HepG2 (cell line): ENCODE data around the gene CSNK1G3. TPM values are rescaled to one million over a fixed set of nuclear protein-coding genes. Genes with fewer than 3 reads are reported as not detected.

Experiments used
- KDM1A ChIP-seq: IDR thresholded peaks from 2 replicates; pipeline ENCODE4 v1.6.1; 2016; ENCODE audit warnings: missing compliant biosample characterization
- MXD3 ChIP-seq: IDR thresholded peaks from 2 replicates; pipeline ENCODE4 v1.6.1; 2016; ENCODE audit warnings: mild to moderate bottlenecking, missing biosample characterization, missing genetic modification reagents
- NFE2L1 ChIP-seq: sonication (generic); formaldehyde crosslinking; IDR thresholded peaks from 2 replicates; pipeline ENCODE4 v1.4.0; 2020; ENCODE audit warnings: missing genetic modification reagents, mild to moderate bottlenecking, borderline replicate concordance
- PRDM15 ChIP-seq: sonication (generic); formaldehyde crosslinking; IDR thresholded peaks from 2 replicates; pipeline ENCODE4 v1.4.0; 2020; ENCODE audit warnings: missing genetic modification reagents
- RFX5 ChIP-seq: IDR thresholded peaks from 2 replicates; pipeline ENCODE4 v1.6.1; 2011; ENCODE audit warnings: low read depth, low read length, improper control_type of control experiment
- SOX13 ChIP-seq, 3 experiments: fragments of 450-650 bp in 1 of 3; sonication (generic) in 1 of 3; formaldehyde crosslinking in 1 of 3; IDR thresholded peaks in 2 of 3; conservative IDR thresholded peaks in 1 of 3; 2 replicates each; pipeline versions ENCODE4 v1.5.0 to v1.6.1; 2016 to 2020; ENCODE audit warnings: antibody characterized with exemption in 1 of 3, mild to moderate bottlenecking in 1 of 3, missing compliant biosample characterization in 1 of 3, missing genetic modification reagents in 1 of 3, moderate library complexity in 1 of 3
- SPEN ChIP-seq: sonication (generic); formaldehyde crosslinking; IDR thresholded peaks from 2 replicates; pipeline ENCODE4 v1.5.1; 2020; ENCODE audit warnings: low read depth, mild to moderate bottlenecking, missing genetic modification reagents
- TARDBP ChIP-seq: sonication (generic); formaldehyde crosslinking; IDR thresholded peaks from 2 replicates; pipeline ENCODE4 v1.8.0; 2022; ENCODE audit warnings: mild to moderate bottlenecking, missing genetic modification reagents
- UBTF ChIP-seq: sonication (generic); formaldehyde crosslinking; IDR thresholded peaks from 2 replicates; pipeline ENCODE4 v1.4.0; 2020; ENCODE audit warnings: mild to moderate bottlenecking, missing genetic modification reagents
- ZNF333 ChIP-seq: sonication (generic); formaldehyde crosslinking; IDR thresholded peaks from 2 replicates; pipeline ENCODE4 v1.4.0; 2020; ENCODE audit warnings: mild to moderate bottlenecking, missing genetic modification reagents, borderline replicate concordance
- ZNF557 ChIP-seq: sonication (generic); formaldehyde crosslinking; IDR thresholded peaks from 2 replicates; pipeline ENCODE4 v1.4.0; 2020; ENCODE audit warnings: missing genetic modification reagents
- ZNF580 ChIP-seq: IDR thresholded peaks from 2 replicates; pipeline ENCODE4 v1.6.1; 2016; ENCODE audit warnings: low read depth, borderline replicate concordance
- ZNF737 ChIP-seq: sonication (generic); formaldehyde crosslinking; IDR thresholded peaks from 2 replicates; pipeline ENCODE4 v1.5.0; 2020; ENCODE audit warnings: missing genetic modification reagents, mild to moderate bottlenecking, borderline replicate concordance
- ZNF781 ChIP-seq: sonication (generic); formaldehyde crosslinking; IDR thresholded peaks from 2 replicates; pipeline ENCODE4 v1.5.1; 2020; ENCODE audit warnings: borderline replicate concordance, mild to moderate bottlenecking, missing genetic modification reagents; ENCODE audit errors: not compliant biosample characterization
- ZNF883 ChIP-seq: sonication (generic); formaldehyde crosslinking; IDR thresholded peaks from 2 replicates; pipeline ENCODE4 v1.5.1; 2020; ENCODE audit warnings: mild to moderate bottlenecking, missing genetic modification reagents; ENCODE audit errors: not compliant biosample characterization
- polyA plus RNA-seq, 8 experiments: library from polyadenylated mRNA; depleted of rRNA in 3 of 8; stranded (reverse) in 7 of 8; unstranded in 1 of 8; fragments of >200 nt; fragmentation: Illumina TruSeq in 4 of 8; extraction: Trizol in 4 of 8; gene quantifications; 2 replicates each; pipeline versions ENCODE4 v1.2.1 to v1.2.3, GENCODE V29; 2011 to 2016; ENCODE audit warnings: low read depth in 4 of 8, missing spikeins in 1 of 8, mixed read lengths in 1 of 8; ENCODE audit not compliant: insufficient read depth in 1 of 8
- total RNA-seq, 5 experiments: library from RNA; depleted of rRNA; stranded (reverse); fragments of >200 nt; fragmentation: Illumina TruSeq; extraction: Trizol; gene quantifications; 2 replicates each; pipeline ENCODE4 v1.2.3, GENCODE V29; 2016; ENCODE audit warnings: low read depth in 1 of 5
- TF ChIP-seq, protein P1 (sequence below): sonication (generic); formaldehyde crosslinking; IDR thresholded peaks from 2 replicates; pipeline ENCODE4 v1.8.1; 2023; ENCODE audit warnings: mild to moderate bottlenecking, moderate library complexity, missing genetic modification reagents
- TF ChIP-seq, protein P2 (sequence below): IDR thresholded peaks from 2 replicates; pipeline ENCODE4 v1.6.1; 2016; ENCODE audit warnings: low read depth, control low read depth

CSNK1G3 gene
- total and polyA plus RNA-seq, 2 of the 13 experiments (the other 11 are each of a cell fraction or from before 2014, with no cell fraction given) = 11.3 to 31.5 TPM

DNA sequence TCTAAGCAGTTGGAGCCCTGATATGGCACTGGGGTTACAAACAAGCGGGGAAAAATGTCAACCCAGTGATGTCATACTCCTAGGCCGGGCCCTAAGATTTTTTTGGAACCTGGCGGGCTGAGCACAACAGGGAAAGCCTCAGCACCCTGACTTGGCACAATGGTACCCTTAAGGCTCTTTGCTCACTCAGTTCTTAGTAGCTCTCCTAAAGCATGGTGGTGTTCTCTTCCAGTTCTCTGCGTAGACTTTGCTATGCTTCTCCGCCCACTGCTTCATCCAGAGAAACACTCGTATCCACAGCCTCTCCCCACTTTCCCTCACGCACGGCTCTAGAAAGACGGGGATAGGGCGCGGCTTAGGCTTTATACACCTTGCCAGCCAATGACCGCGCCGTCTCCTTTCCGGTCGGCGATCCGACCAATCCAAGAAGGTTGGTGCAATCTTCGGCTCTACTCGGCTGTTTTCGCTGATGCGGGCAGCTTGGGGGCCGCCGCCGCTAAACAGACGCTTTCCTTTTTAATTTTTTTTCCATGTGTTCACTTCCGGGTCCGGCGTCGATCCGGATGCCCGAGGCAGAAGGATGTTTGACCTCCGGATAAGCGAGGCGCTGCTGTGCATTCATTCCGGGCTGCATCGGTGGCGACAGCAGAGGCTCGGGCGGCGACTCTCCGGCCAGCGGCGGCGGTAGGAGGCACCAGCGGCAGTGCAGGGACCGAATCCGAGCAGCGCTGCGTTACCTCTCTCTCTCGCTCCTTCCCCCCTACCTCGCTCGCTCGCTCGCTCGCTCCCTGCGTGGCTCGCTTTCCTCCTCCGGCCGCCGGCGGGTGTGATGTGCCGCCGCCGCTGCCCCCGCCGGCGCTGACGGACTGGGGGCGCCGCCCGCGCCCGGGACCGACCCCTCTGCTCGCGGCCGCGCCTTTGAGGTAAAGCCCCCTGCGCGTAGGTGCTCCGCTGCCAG, at the start of gene CSNK1G3 (continued):
- TF ChIP-seq ZNF737 (CRISPR knock-in tag) (no peak), ZNF557 (CRISPR knock-in tag) (no peak), KDM1A (CRISPR knock-in tag) (no peak), TARDBP (CRISPR knock-in tag) (peak; percentile 45; the same call in 1 of the 2 replicates), ZNF781 (no peak), RFX5 (0 out of 2 replicates have a peak, but pooled peaks have one; percentile 41), ZNF580 (CRISPR knock-in tag) (peak; percentile 64; the same call in 1 of the 2 replicates), UBTF (peak; percentile 82; the same call in 1 of the 2 replicates), SOX13 (IDR thresholded peaks at IDR 0.05) (no peak), SOX13 (CRISPR knock-in tag; conservative IDR thresholded peaks at IDR 0.05 in 1 of 2, IDR thresholded peaks at IDR 0.05 in 1 of 2) (peak in 1 of 2 experiments; percentile 41; a peak in 1 of 4 replicates), ZNF333 (CRISPR knock-in tag) (peak; percentile 30), NFE2L1 (no peak), ZNF883 (peak; percentile 33), MXD3 (CRISPR knock-in tag) (no peak), SPEN (CRISPR knock-in tag) (peak; percentile 74; the same call in 1 of the 2 replicates), PRDM15 (CRISPR knock-in tag) (0 out of 2 replicates have a peak, but pooled peaks have one; percentile 33)
- TF ChIP-seq, protein P1, sequence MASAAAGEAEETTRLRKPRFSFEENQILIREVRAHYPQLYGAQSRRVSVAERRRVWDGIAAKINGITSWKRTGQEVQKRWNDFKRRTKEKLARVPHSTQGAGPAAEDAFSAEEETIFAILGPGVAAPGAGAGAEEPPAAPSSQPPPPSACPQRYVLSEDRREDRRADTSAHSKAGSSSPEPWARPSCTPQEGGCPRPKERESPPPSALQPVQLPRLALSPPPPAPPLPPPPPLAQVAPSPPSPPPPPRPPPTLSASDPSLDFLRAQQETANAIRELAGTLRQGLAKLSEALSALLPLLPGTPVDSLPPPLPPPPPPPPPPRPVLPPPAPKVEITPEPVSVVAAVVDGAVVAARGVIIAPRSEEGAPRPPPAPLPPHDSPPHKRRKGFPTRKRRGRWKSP (CRISPR knock-in tag) = 0 out of 2 replicates have a peak, but pooled peaks have one; percentile 67
- TF ChIP-seq, protein P2, sequence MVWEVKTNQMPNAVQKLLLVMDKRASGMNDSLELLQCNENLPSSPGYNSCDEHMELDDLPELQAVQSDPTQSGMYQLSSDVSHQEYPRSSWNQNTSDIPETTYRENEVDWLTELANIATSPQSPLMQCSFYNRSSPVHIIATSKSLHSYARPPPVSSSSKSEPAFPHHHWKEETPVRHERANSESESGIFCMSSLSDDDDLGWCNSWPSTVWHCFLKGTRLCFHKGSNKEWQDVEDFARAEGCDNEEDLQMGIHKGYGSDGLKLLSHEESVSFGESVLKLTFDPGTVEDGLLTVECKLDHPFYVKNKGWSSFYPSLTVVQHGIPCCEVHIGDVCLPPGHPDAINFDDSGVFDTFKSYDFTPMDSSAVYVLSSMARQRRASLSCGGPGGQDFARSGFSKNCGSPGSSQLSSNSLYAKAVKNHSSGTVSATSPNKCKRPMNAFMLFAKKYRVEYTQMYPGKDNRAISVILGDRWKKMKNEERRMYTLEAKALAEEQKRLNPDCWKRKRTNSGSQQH (CRISPR knock-in tag) = peak; percentile 71; the same call in 1 of the 2 replicates
